IMR-90 (cell line): ENCODE results near the gene ADCY5.

Experiments used
- CTCF ChIP-seq: conservative IDR thresholded peaks from 2 replicates; pipeline ENCODE4 v1.5.1; 2012; ENCODE audit warnings: mild to moderate bottlenecking, low read depth, low read length, improper control_type of control experiment
- POLR2A ChIP-seq: IDR thresholded peaks from 2 replicates; pipeline ENCODE4 v1.6.1; 2012; ENCODE audit warnings: mild to moderate bottlenecking, low read depth, low read length
- RAD21 ChIP-seq: IDR thresholded peaks from 2 replicates; pipeline ENCODE4 v1.6.1; 2012; ENCODE audit warnings: low read length, improper control_type of control experiment
- RCOR1 ChIP-seq: IDR thresholded peaks from 2 replicates; pipeline ENCODE4 v1.6.1; 2012; ENCODE audit warnings: mild to moderate bottlenecking, low read length, improper control_type of control experiment; ENCODE audit not compliant: insufficient replicate concordance
- RFX5 ChIP-seq: IDR thresholded peaks from 2 replicates; pipeline ENCODE4 v1.8.0; 2012; ENCODE audit warnings: low read depth, mild to moderate bottlenecking, low read length, moderate library complexity
- TF ChIP-seq, protein P1 (sequence below): fragments of 150-350 bp; IDR thresholded peaks from 2 replicates; pipeline ENCODE4 v1.6.1; 2017; ENCODE audit warnings: mild to moderate bottlenecking, antibody characterized with exemption, low read length, low read depth
- TF ChIP-seq, protein P2 (sequence below): fragments of 150-350 bp; IDR thresholded peaks from 2 replicates; pipeline ENCODE4 v1.6.1; 2016; ENCODE audit warnings: low read depth, mild to moderate bottlenecking, low read length, moderate library complexity, borderline replicate concordance

DNA sequence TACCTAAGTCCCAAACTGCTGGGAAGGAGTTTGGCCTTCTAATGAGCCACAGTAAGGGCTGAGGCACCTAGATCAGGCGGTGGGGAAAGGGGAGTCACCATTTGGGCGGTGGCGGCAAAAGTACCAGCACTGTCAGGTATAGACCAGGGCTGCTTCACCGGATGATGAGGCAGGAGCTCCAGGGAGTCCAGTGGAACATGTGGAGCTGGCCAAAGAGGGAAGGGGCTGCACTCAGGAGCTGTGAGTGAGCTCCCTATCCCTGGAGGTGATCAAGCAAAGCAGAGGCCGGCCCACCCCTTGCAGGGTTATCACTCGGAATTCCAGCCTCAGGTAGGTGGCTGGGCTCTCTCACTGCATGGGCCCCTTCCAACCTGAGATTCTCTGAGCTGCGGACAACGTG lies 138.7 kb downstream of the ADCY5 start:
- TF ChIP-seq CTCF, result no peak
- TF ChIP-seq, protein P1, sequence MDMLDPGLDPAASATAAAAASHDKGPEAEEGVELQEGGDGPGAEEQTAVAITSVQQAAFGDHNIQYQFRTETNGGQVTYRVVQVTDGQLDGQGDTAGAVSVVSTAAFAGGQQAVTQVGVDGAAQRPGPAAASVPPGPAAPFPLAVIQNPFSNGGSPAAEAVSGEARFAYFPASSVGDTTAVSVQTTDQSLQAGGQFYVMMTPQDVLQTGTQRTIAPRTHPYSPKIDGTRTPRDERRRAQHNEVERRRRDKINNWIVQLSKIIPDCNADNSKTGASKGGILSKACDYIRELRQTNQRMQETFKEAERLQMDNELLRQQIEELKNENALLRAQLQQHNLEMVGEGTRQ, result no peak
- TF ChIP-seq RFX5, result no peak
- TF ChIP-seq POLR2A, result no peak
- TF ChIP-seq RCOR1, result no peak
- TF ChIP-seq RAD21, result no peak
- TF ChIP-seq, protein P2, sequence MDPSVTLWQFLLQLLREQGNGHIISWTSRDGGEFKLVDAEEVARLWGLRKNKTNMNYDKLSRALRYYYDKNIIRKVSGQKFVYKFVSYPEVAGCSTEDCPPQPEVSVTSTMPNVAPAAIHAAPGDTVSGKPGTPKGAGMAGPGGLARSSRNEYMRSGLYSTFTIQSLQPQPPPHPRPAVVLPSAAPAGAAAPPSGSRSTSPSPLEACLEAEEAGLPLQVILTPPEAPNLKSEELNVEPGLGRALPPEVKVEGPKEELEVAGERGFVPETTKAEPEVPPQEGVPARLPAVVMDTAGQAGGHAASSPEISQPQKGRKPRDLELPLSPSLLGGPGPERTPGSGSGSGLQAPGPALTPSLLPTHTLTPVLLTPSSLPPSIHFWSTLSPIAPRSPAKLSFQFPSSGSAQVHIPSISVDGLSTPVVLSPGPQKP, result no peak
